Stimulated activated CD4-positive, alpha-beta T cell treated with anti-CD3 and anti-CD28 coated beads, TNF-alpha, amount 100 ng/mL, for 48 hours (primary cell): ENCODE results near the gene THADA.
A peak's percentile ranks its signal among the peaks of the same experiment; 100 is the strongest.

Source experiments
- DNase-seq, 3 donors: peaks; one replicate each; pipeline ENCODE4 v3.0.0-alpha.2; 2020; ENCODE audit warnings: low read depth in 3 of 3

THADA gene

GRCh38 chr2:43224571-43225092 lies 371.2 kb downstream of the THADA start:
- peak; percentile 4 to 44 (median 15) for DNase-seq

- peak; percentile 47 to 66 (median 60) for DNase-seq
These were observed 371.7 kb downstream of the THADA start for GRCh38 chr2:43224131-43224570.

GRCh38 chr2:43223521-43224001 lies 372.3 kb downstream of the THADA start:
- no peak for DNase-seq

GRCh38 chr2:43222475-43223309 lies 373.1 kb downstream of the THADA start:
- no peak for DNase-seq

- DNase-seq, result peak in 2 of 3 donors; percentile 33 to 41
These were observed 373.9 kb downstream of the THADA start for GRCh38 chr2:43221763-43222474.

- no peak for DNase-seq
These were observed 374.6 kb downstream of the THADA start for GRCh38 chr2:43221124-43221762.

- DNase-seq, result no peak
These were observed 375.1 kb downstream of the THADA start for GRCh38 chr2:43220760-43221123.

- DNase-seq, result no peak
These were observed 375.5 kb downstream of the THADA start for GRCh38 chr2:43220229-43220751.

- DNase-seq, result peak; percentile 55 to 69 (median 66)
These were observed 376.2 kb downstream of the THADA start for GRCh38 chr2:43219383-43220228.

- no peak for DNase-seq
These were observed 377.0 kb downstream of the THADA start for GRCh38 chr2:43218702-43219382.

- no peak for DNase-seq
These were observed 377.6 kb downstream of the THADA start for GRCh38 chr2:43218155-43218701.

GRCh38 chr2:43217228-43218154 lies 378.3 kb downstream of the THADA start:
- no peak for DNase-seq

- no peak for DNase-seq
These were observed 379.2 kb downstream of the THADA start for GRCh38 chr2:43216629-43217028.

GRCh38 chr2:43215673-43216255 lies 380.1 kb downstream of the THADA start:
- DNase-seq, result no peak

- DNase-seq, result no peak
These were observed 381.6 kb downstream of the THADA start for GRCh38 chr2:43214253-43214652.

- no peak for DNase-seq
These were observed 382.9 kb downstream of the THADA start for GRCh38 chr2:43212931-43213330.

GRCh38 chr2:43212216-43212835 lies 383.5 kb downstream of the THADA start:
- DNase-seq, result no peak
